ENCODE data around the gene SPACA5B.
"Not testable (repeated sequence)": the region's sequence is repeated elsewhere in the genome, so short reads cannot be mapped to it uniquely, and the experiment has no call there.

SPACA5B gene

GRCh38 chrX:48107717-48108116 is 22.7 kb upstream of the SPACA5B start:
- DNase-seq (ENCODE audit: low read depth, low spot score), result no peak
- Histone ChIP-seq H3K9ac (ENCODE audit: insufficient read length, low read depth) (no peak overlapping the region), H3K36me3 (ENCODE audit: insufficient read depth, insufficient read length, low read length) (no peaks in the 10 kb centered on the region), H3K4me1 (ENCODE audit: insufficient read depth, insufficient read length) (no peaks in the 10 kb centered on the region), H3K27me3 (ENCODE audit: insufficient read depth, insufficient read length) (no peaks in the 10 kb centered on the region), H3K9me3 (ENCODE audit: insufficient read depth, low read length) (no peaks in the 10 kb centered on the region), H3K4me3 (ENCODE audit: insufficient read length, low read depth) (no peak overlapping the region)
- no peak for TF ChIP-seq SUZ12 (IDR thresholded peaks at IDR 0.05; ENCODE audit: extremely low read depth, insufficient read depth, insufficient read length)

- DNase-seq (ENCODE audit: low read depth, low spot score); H3K4me1 ChIP-seq (ENCODE audit: insufficient read depth, insufficient read length): not testable (repeated sequence)
Observed at GRCh38 chrX:48125286-48125685, 5.1 kb upstream of the SPACA5B start.

GRCh38 chrX:48132308-48132844 is 1.9 kb downstream of the SPACA5B start:
- not testable (repeated sequence) for H3K4me3 ChIP-seq (ENCODE audit: insufficient read length, low read depth); H3K4me1 ChIP-seq (ENCODE audit: insufficient read depth, insufficient read length); H3K9ac ChIP-seq (ENCODE audit: insufficient read length, low read depth); H3K36me3 ChIP-seq (ENCODE audit: insufficient read depth, insufficient read length, low read length); DNase-seq (ENCODE audit: low read depth, low spot score); H3K9me3 ChIP-seq (ENCODE audit: insufficient read depth, low read length); H3K27me3 ChIP-seq (ENCODE audit: insufficient read depth, insufficient read length)

More at GRCh38 chrX:48125286-48125685, 5.1 kb upstream of the SPACA5B start:
- H3K9me3 ChIP-seq (ENCODE audit: insufficient read depth, low read length); H3K27me3 ChIP-seq (ENCODE audit: insufficient read depth, insufficient read length); H3K4me3 ChIP-seq (ENCODE audit: insufficient read length, low read depth); H3K36me3 ChIP-seq (ENCODE audit: insufficient read depth, insufficient read length, low read length); H3K9ac ChIP-seq (ENCODE audit: insufficient read length, low read depth): not testable (repeated sequence)

GRCh38 chrX:48139076-48139475 is 8.7 kb downstream of the SPACA5B start:
- not testable (repeated sequence) for H3K4me3 ChIP-seq (ENCODE audit: insufficient read length, low read depth); DNase-seq (ENCODE audit: low read depth, low spot score); H3K4me1 ChIP-seq (ENCODE audit: insufficient read depth, insufficient read length); H3K36me3 ChIP-seq (ENCODE audit: insufficient read depth, insufficient read length, low read length); H3K9ac ChIP-seq (ENCODE audit: insufficient read length, low read depth); H3K27me3 ChIP-seq (ENCODE audit: insufficient read depth, insufficient read length); H3K9me3 ChIP-seq (ENCODE audit: insufficient read depth, low read length)

- not testable (repeated sequence) for DNase-seq (ENCODE audit: low read depth, low spot score); H3K36me3 ChIP-seq (ENCODE audit: insufficient read depth, insufficient read length, low read length); H3K4me1 ChIP-seq (ENCODE audit: insufficient read depth, insufficient read length); H3K9ac ChIP-seq (ENCODE audit: insufficient read length, low read depth); H3K4me3 ChIP-seq (ENCODE audit: insufficient read length, low read depth); H3K27me3 ChIP-seq (ENCODE audit: insufficient read depth, insufficient read length); H3K9me3 ChIP-seq (ENCODE audit: insufficient read depth, low read length)
Observed at GRCh38 chrX:48141810-48142508, 11.5 kb downstream of the SPACA5B start.

- H3K9ac ChIP-seq (ENCODE audit: insufficient read length, low read depth); H3K4me1 ChIP-seq (ENCODE audit: insufficient read depth, insufficient read length); H3K27me3 ChIP-seq (ENCODE audit: insufficient read depth, insufficient read length); DNase-seq (ENCODE audit: low read depth, low spot score); H3K9me3 ChIP-seq (ENCODE audit: insufficient read depth, low read length); H3K36me3 ChIP-seq (ENCODE audit: insufficient read depth, insufficient read length, low read length); H3K4me3 ChIP-seq (ENCODE audit: insufficient read length, low read depth): not testable (repeated sequence)
Observed at GRCh38 chrX:48142697-48143096, 12.3 kb downstream of the SPACA5B start.

- TF ChIP-seq SUZ12 (IDR thresholded peaks at IDR 0.05; ENCODE audit: extremely low read depth, insufficient read depth, insufficient read length) (no peak), ZNF274 (IDR thresholded peaks at IDR 0.05; ENCODE audit: low read depth, low read length) (no peak), YY1 (IDR thresholded peaks at IDR 0.05; ENCODE audit: insufficient read depth, insufficient read length) (no peak)
- no peak overlapping the region for H3K4me3 ChIP-seq (ENCODE audit: insufficient read length, low read depth)
- H3K36me3 ChIP-seq (ENCODE audit: insufficient read depth, insufficient read length, low read length), result no peaks in the 10 kb centered on the region
Observed at GRCh38 chrX:48153769-48154168, 23.3 kb downstream of the SPACA5B start.

GRCh38 chrX:48154796-48155195 is 24.4 kb downstream of the SPACA5B start:
- H3K9ac ChIP-seq (ENCODE audit: insufficient read length, low read depth), result no peak overlapping the region
- H3K9me3 ChIP-seq (ENCODE audit: insufficient read depth, low read length), result no peaks in the 10 kb centered on the region
- no peaks in the 10 kb centered on the region for H3K4me1 ChIP-seq (ENCODE audit: insufficient read depth, insufficient read length)
- H3K36me3 ChIP-seq (ENCODE audit: insufficient read depth, insufficient read length, low read length), result no peaks in the 10 kb centered on the region
- TF ChIP-seq SUZ12 (IDR thresholded peaks at IDR 0.05; ENCODE audit: extremely low read depth, insufficient read depth, insufficient read length), result no peak
- TF ChIP-seq ZNF274 (IDR thresholded peaks at IDR 0.05; ENCODE audit: low read depth, low read length), result no peak
- TF ChIP-seq YY1 (IDR thresholded peaks at IDR 0.05; ENCODE audit: insufficient read depth, insufficient read length), result no peak
- H3K27me3 ChIP-seq (ENCODE audit: insufficient read depth, insufficient read length), result no peaks in the 10 kb centered on the region
- H3K4me3 ChIP-seq (ENCODE audit: insufficient read length, low read depth), result no peak overlapping the region
- no peak for DNase-seq (ENCODE audit: low read depth, low spot score)

More at GRCh38 chrX:48153769-48154168, 23.3 kb downstream of the SPACA5B start:
- Histone ChIP-seq H3K4me1 (ENCODE audit: insufficient read depth, insufficient read length) (no peaks in the 10 kb centered on the region), H3K27me3 (ENCODE audit: insufficient read depth, insufficient read length) (no peaks in the 10 kb centered on the region), H3K9me3 (ENCODE audit: insufficient read depth, low read length) (no peaks in the 10 kb centered on the region), H3K9ac (ENCODE audit: insufficient read length, low read depth) (no peak overlapping the region)
- no peak for DNase-seq (ENCODE audit: low read depth, low spot score)
